Amniotic epithelial cell (primary cell): Measurements from ENCODE around the gene CTTNBP2NL.
"Not testable (repeated sequence)": the region's sequence is repeated elsewhere in the genome, so short reads cannot be mapped to it uniquely, and the experiment has no call there.

Source experiments
- DNase-seq: peaks from one replicate; pipeline ENCODE4 v3.0.0-alpha.2; 2010; ENCODE audit warnings: low read depth

CTTNBP2NL gene

DNA sequence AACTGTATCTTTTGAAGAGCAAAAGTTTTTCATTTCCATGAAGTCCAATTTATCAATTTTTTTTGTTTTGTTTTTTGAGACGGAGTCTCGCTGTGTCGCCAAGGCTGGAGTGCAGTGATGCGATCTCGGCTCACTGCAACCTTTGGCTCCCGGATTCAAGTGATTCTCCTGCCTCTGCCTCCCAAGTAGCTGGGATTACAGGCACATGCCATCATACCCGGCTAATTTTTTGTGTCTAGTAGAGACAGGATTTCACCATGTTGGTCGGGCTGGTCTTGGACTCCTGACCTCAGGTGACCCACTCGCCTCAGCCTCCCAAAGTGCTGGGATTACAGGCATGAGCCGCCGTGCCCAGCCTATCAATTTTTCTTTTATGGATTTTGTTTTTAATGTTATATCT lies 27.7 kb downstream of the CTTNBP2NL start:
- DNase-seq, result not testable (repeated sequence)

GRCh38 chr1:112429749-112430148 lies 33.7 kb downstream of the CTTNBP2NL start:
- no peak for DNase-seq

DNA sequence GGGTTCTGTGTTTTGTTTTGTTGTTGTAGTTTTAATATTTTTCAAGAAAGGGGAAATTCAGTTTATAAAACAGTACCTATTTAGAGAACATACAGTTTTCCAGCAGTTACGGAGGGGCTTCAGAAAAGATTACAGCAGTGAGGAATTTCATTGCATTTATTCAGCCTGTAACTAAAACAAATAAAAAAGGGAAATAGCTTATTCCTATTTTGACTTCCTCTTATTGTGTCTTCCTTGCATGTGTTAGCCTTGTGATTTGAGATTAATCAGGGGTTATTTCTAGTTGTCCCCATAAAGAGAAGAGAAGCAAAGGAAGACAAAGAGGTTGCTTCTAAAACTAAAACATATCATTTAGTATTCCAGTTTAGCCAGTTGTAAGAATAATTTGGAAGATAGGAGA lies 35.0 kb downstream of the CTTNBP2NL start:
- no peak for DNase-seq

GRCh38 chr1:112435448-112435847 lies 39.4 kb downstream of the CTTNBP2NL start:
- DNase-seq, result no peak

DNA sequence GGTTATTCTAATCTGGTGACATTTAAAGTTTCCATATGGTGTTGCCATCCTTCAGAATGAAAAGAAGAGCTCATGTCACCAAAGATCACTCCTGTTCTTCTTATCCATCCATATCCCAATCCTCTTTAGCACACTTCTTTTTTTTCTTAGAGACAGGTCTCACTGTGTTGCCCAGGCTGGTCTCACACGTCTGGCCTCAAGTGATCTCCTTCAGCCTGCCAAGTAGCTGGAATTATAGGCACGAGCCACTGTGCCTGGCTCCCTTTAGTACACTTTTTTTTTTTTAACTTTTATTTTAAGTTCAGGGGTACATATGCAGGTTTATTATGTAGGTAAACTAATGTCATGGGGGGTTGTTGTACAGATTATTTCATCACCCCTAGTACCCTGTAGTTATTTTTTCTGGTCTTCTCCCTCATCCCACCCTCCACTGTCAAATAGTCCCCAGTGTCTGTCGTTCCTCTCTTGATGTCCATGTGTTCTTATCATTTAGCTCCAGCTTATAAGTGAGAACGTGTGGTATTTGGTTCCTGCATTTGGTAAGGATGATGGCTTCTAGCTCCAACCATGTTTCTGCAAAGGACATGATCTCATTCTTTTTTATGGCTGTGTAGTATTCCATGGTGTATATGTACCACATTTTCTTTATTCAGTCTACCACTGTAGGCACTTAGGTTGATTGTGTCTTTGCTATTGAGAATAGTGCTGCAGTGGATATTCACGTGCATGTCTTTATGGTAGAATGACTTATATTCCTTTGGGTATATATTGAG lies 40.6 kb downstream of the CTTNBP2NL start:
- no peak for DNase-seq

GRCh38 chr1:112438156-112438555 lies 42.1 kb downstream of the CTTNBP2NL start:
- not testable (repeated sequence) for DNase-seq

- DNase-seq, result no peak
Observed at GRCh38 chr1:112439592-112439991, 43.6 kb downstream of the CTTNBP2NL start.

GRCh38 chr1:112440574-112440973 lies 44.6 kb downstream of the CTTNBP2NL start:
- DNase-seq, result no peak

GRCh38 chr1:112444269-112444668 lies 48.3 kb downstream of the CTTNBP2NL start:
- peak; percentile 63 for DNase-seq

DNA sequence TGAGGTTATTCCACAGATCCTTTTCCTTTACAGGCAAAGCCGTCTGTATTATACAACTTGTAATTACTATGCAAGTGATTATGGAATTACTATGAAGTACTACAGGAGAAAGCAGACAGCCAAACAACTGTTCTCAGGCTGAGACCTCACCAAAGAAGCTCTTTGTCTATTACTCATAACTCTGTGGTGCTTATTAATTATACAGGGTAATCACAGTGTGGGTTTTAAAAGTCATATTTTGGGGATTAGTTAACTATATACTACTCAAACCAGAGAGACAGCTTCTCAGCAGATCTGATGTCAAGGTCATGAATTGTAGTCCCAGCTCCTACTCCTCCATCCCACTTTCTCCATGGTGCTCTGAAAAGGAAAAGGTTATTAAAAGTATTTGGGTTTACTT lies 49.6 kb downstream of the CTTNBP2NL start:
- DNase-seq, result peak; percentile 84

- no peak for DNase-seq
Observed at GRCh38 chr1:112446411-112446810, 50.4 kb downstream of the CTTNBP2NL start.

- no peak for DNase-seq
Observed at GRCh38 chr1:112448904-112449629, 53.1 kb downstream of the CTTNBP2NL start.

DNA sequence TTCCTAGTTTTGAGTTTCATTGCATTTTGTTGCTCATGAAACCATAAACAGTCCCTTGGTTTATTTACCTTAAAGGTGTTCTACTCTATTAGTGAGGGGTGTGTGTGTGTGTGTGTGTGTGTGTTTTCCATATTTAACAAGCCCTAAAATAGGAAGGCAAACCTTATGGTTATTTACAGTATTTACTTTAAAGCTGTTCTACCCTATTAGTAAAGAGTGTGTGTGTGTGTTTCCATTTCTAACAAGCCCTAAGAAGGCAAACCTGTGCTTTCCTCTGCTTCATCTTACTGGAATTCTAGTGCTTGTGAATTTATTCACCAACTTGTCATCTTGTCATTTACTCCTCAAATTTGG lies 53.6 kb downstream of the CTTNBP2NL start:
- no peak for DNase-seq

GRCh38 chr1:112450773-112451172 lies 54.8 kb downstream of the CTTNBP2NL start:
- DNase-seq, result no peak

GRCh38 chr1:112451301-112451700 lies 55.3 kb downstream of the CTTNBP2NL start:
- DNase-seq, result peak; percentile 48

- DNase-seq, result no peak
Observed at GRCh38 chr1:112453876-112454275, 57.9 kb downstream of the CTTNBP2NL start.

- DNase-seq, result no peak
Observed at GRCh38 chr1:112454316-112454715, 58.3 kb downstream of the CTTNBP2NL start.

- DNase-seq, result no peak
Observed at GRCh38 chr1:112457241-112457640, 61.2 kb downstream of the CTTNBP2NL start.

DNA sequence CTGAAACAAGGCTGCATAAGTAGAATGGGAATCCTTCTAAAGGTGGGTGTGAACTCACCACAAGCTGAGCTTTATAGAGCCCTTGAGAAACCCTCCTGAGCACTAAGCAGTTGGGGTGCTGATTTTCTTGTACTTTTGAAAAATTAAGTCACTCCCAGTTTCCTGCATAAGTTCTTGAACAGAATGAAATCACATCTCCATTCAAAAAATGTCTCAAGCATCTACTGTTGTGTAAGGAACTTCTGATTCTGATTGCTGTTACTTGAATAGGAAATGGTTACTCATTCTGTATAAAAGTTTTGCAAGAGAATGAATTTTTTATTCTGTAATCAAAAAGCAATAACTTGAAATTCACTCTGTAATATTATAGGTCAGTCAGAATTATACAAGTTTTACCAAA lies 61.9 kb downstream of the CTTNBP2NL start:
- peak; percentile 43 for DNase-seq

DNA sequence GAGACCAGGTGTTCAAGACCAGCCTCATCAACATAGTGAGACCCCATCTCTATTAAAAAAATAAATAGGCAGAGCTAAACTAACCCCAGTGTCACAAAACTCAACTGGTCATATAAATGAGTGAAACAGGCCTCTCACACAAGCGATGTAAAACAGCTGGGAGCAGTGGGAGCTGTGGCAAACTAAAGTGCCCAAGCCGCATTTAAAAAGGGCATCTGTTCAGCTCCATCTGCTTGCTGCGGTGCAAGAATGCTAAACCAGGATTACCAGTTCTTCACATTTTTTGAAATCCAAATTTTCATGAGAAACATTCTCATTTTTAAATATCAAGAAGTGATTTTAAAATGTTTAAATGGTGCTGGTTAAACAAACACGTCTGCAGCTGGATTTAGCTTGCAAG lies 62.7 kb downstream of the CTTNBP2NL start:
- no peak for DNase-seq

DNA sequence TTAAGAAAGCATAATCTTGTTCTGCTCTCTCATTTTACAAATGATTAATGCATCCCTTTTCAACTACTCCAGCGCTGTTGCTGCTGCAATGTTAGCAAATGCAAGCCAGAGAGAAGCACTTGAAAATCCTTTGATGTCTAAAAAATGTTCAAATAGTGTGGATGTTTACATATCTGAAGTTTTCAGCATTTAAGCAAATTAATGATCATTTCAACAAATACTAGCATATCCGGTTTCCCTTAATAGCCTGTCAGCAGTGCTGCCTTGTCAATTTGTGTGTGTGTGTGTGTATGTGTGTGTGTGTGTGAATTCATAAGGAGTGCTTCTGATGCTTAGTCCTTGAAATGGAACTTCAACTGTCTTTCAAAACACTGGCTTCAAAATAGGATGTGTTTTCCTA lies 64.6 kb downstream of the CTTNBP2NL start:
- DNase-seq, result peak; percentile 35

- DNase-seq, result peak; percentile 49
Observed at GRCh38 chr1:112461200-112461871, 65.3 kb downstream of the CTTNBP2NL start.

DNA sequence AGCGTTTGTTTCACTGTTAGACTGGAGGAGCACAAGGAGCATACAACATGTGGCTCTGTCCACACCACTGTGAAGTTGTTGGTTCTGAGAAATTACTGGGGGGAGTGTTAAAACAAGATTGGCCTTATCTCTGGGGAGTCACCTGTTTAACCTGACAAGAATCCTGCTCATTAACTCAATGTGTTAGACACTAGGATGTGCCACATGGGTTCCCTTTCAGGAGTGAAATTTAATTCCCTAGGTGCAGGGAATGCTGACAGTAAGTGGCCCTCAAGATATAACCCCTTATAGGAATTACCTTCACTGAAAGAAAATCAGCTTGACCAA lies 66.9 kb downstream of the CTTNBP2NL start:
- DNase-seq, result no peak
